Thoracic aorta (tissue), 2 donors: ENCODE results near the gene PTPRM. TPM values are rescaled to one million over a fixed set of nuclear protein-coding genes. Genes with fewer than 3 reads are reported as not detected.

Experiments
- ATAC-seq: fragments of 150-250 bp; one replicate; pipeline ENCODE4 v1.8.0; 2017; ENCODE audit warnings: low read depth; ENCODE audit not compliant: insufficient number of reproducible peaks, low FRiP score
- DNase-seq: peaks from one replicate; pipeline ENCODE4 v3.0.0-alpha.2; 2020; ENCODE audit warnings: low spot score
- H3K27ac ChIP-seq, 2 donors: fragments of 200-600 bp; sonication (generic); 1 replicate in 1 of 2; 2 replicates in 1 of 2; pipeline ENCODE4 v1.5.1; 2016; ENCODE audit warnings: mild to moderate bottlenecking in 2 of 2, moderate library complexity in 2 of 2
- H3K27me3 ChIP-seq: fragments of 200-600 bp; sonication (generic); replicated peaks from 2 replicates; pipeline ENCODE4 v1.6.0; 2016; ENCODE audit warnings: mild to moderate bottlenecking; ENCODE audit not compliant: insufficient read depth
- H3K36me3 ChIP-seq: fragments of 200-600 bp; sonication (generic); one replicate; pipeline ENCODE4 v1.5.1; 2016
- H3K4me1 ChIP-seq, 2 donors: fragments of 200-600 bp; sonication (generic); 1 replicate in 1 of 2; 2 replicates in 1 of 2; pipeline versions ENCODE4 v1.5.1 to v1.6.0; 2016; ENCODE audit warnings: low read depth in 2 of 2, mild to moderate bottlenecking in 1 of 2; ENCODE audit not compliant: control insufficient read depth in 1 of 2
- H3K4me3 ChIP-seq: fragments of 200-600 bp; sonication (generic); 2 replicates; pipeline ENCODE4 v1.5.1; 2016; ENCODE audit warnings: mild to moderate bottlenecking
- H3K9me3 ChIP-seq: fragments of 200-600 bp; sonication (generic); 2 replicates; pipeline ENCODE4 v1.5.1; 2016
- CTCF ChIP-seq: fragments of 200-600 bp; sonication (generic); IDR thresholded peaks from one replicate; pipeline ENCODE4 v1.5.1; 2019; ENCODE audit warnings: antibody characterized with exemption
- total RNA-seq, 2 donors: library from RNA; depleted of rRNA; stranded (reverse); fragments of >200 nt; gene quantifications; one replicate each; pipeline versions ENCODE4 v1.1.0 to v1.2.3, GENCODE V29; 2016

The PTPRM gene
- total RNA-seq, 2 donors from 2014 or later: 90.3 to 102 TPM

- H3K27me3 ChIP-seq: no peaks in the 10 kb centered on the region
- no peaks in the 10 kb centered on the region for H3K4me1 ChIP-seq
- DNase-seq (no peak), ATAC-seq (no peak)
- H3K4me3 ChIP-seq: no peak overlapping the region
- no peaks in the 10 kb centered on the region for H3K9me3 ChIP-seq
- TF ChIP-seq CTCF: no peak
- no peak overlapping the region for H3K27ac ChIP-seq
- peaks cover 14% of the 10 kb centered on the region for H3K36me3 ChIP-seq
Observed at GRCh38 chr18:8403713-8404112, 836.6 kb downstream of the PTPRM start.

GRCh38 chr18:8406186-8406867, 839.2 kb downstream of the PTPRM start:
- TF ChIP-seq CTCF: no peak
- no peaks in the 10 kb centered on the region for H3K4me1 ChIP-seq
- H3K27me3 ChIP-seq: no peaks in the 10 kb centered on the region
- ATAC-seq: no peak
- peaks cover 14% of the 10 kb centered on the region for H3K36me3 ChIP-seq
- peaks cover 13% of the 10 kb centered on the region for H3K9me3 ChIP-seq
- H3K4me3 ChIP-seq: no peak overlapping the region
- no peak for DNase-seq
- no peak overlapping the region for H3K27ac ChIP-seq

- DNase-seq: no peak
- Histone ChIP-seq H3K27me3 (no peaks in the 10 kb centered on the region), H3K4me1 (no peaks in the 10 kb centered on the region), H3K9me3 (peaks cover 18% of the 10 kb centered on the region), H3K27ac (no peak overlapping the region), H3K36me3 (peaks cover 14% of the 10 kb centered on the region), H3K4me3 (no peak overlapping the region)
- TF ChIP-seq CTCF: no peak
- ATAC-seq: no peak
Observed at GRCh38 chr18:8406868-8407250, 839.7 kb downstream of the PTPRM start.

GRCh38 chr18:8409151-8409550, 842.0 kb downstream of the PTPRM start:
- Histone ChIP-seq H3K27me3 (no peaks in the 10 kb centered on the region), H3K4me3 (no peak overlapping the region), H3K36me3 (peaks cover 14% of the 10 kb centered on the region), H3K27ac (no peak overlapping the region), H3K4me1 (no peaks in the 10 kb centered on the region), H3K9me3 (peaks cover 23% of the 10 kb centered on the region)
- ATAC-seq (no peak), DNase-seq (no peak)
- no peak for TF ChIP-seq CTCF

DNA sequence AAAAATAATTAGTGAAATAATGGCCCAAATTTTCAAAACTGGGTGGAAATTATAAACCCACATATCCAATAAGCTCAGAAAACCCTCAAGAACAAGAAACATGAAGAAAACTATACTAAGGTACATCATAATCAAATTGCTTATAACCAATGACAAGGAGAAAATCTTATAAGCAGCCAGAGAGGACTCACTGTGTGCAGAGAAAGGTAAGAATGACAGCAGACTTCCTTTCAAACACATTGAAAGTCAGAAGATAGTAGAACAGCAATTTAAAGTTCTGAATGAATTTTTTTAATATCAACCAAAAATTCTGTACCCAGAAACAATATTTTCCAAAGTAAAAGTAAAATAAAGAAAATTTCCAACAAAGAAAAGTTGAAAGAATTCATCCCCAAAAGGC, 844.4 kb downstream of the PTPRM start:
- DNase-seq: no peak
- Histone ChIP-seq H3K4me1 (no peaks in the 10 kb centered on the region), H3K9me3 (peaks cover 23% of the 10 kb centered on the region), H3K36me3 (peaks cover 3% of the 10 kb centered on the region), H3K4me3 (no peak overlapping the region), H3K27me3 (no peaks in the 10 kb centered on the region), H3K27ac (no peak overlapping the region)
- ATAC-seq: no peak
- TF ChIP-seq CTCF: no peak
